ENCODE data around the gene TAPBPL.

DNA sequence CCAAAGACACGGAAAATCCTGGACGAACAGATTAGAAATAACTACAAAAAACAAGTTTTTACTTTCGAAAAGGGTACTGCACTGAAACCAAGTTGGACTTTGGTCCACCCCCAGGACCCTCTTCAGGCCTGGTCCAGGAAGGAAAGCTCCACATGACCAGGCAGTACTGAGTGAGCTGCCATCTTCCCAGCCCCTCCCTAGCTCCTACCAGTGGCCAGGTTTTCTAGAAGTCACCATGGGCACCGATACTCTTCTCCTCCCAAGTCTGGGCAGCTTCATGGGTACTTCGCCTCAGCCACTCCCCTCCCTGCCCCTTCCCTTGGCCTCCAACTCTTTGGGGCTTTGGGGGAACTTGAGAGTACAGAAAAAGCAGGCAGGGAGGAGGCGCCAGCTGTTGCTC lies 12.0 kb downstream of the TAPBPL start:
- TF ChIP-seq EP300 (IDR thresholded peaks at IDR 0.05) (no peak), POLR2A (IDR thresholded peaks at IDR 0.05) (no peak), POLR2AphosphoS5 (IDR thresholded peaks at IDR 0.05) (no peak)
- TF ChIP-seq, protein P1, sequence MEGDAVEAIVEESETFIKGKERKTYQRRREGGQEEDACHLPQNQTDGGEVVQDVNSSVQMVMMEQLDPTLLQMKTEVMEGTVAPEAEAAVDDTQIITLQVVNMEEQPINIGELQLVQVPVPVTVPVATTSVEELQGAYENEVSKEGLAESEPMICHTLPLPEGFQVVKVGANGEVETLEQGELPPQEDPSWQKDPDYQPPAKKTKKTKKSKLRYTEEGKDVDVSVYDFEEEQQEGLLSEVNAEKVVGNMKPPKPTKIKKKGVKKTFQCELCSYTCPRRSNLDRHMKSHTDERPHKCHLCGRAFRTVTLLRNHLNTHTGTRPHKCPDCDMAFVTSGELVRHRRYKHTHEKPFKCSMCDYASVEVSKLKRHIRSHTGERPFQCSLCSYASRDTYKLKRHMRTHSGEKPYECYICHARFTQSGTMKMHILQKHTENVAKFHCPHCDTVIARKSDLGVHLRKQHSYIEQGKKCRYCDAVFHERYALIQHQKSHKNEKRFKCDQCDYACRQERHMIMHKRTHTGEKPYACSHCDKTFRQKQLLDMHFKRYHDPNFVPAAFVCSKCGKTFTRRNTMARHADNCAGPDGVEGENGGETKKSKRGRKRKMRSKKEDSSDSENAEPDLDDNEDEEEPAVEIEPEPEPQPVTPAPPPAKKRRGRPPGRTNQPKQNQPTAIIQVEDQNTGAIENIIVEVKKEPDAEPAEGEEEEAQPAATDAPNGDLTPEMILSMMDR (IDR thresholded peaks at IDR 0.05): no peak

Measured in gastroesophageal sphincter (tissue), 3 donors.